Colonic mucosa (tissue), 4 donors: ENCODE data around the gene QSER1. TPM values are rescaled to one million over a fixed set of nuclear protein-coding genes. Genes with fewer than 3 reads are reported as not detected.
"Not testable (repeated sequence)": the region's sequence is repeated elsewhere in the genome, so short reads cannot be mapped to it uniquely, and the experiment has no call there.

Source experiments
- DNase-seq: peaks from one replicate; pipeline ENCODE4 v3.0.0-alpha.2; 2020
- H3K27ac ChIP-seq: fragments of 200-600 bp; one replicate; pipeline ENCODE4 v1.8.0; 2021
- H3K27me3 ChIP-seq: fragments of 200-600 bp; one replicate; pipeline ENCODE4 v1.8.0; 2021
- H3K36me3 ChIP-seq: fragments of 200-600 bp; one replicate; pipeline ENCODE4 v1.8.0; 2021
- H3K4me1 ChIP-seq: fragments of 200-600 bp; one replicate; pipeline ENCODE4 v1.8.0; 2021; ENCODE audit warnings: mild to moderate bottlenecking
- H3K4me3 ChIP-seq: fragments of 200-600 bp; one replicate; pipeline ENCODE4 v1.8.0; 2021
- H3K9ac ChIP-seq, 2 donors: one replicate each; pipeline ENCODE4 v1.7.0; 2013; ENCODE audit warnings: control low read depth in 2 of 2, low read depth in 2 of 2, low read length in 2 of 2
- H3K9me3 ChIP-seq: fragments of 200-600 bp; one replicate; pipeline ENCODE4 v1.8.0; 2021
- intact Hi-C: fragments of 100-400 bp; cut with DNase I; formaldehyde crosslinking; loops from one replicate; pipeline ENCODE4 v1.14.1; 2022
- total RNA-seq, 2 donors: library from RNA; stranded (reverse); fragmentation: NEBNext Ultra II Directional in 1 of 2; extraction: Animal tissue kit (Norgen Biotek cat#: 25700) in 1 of 2; gene quantifications; one replicate each; pipeline ENCODE4 v1.2.1, GENCODE V29; 2021
- TF ChIP-seq, protein P1 (sequence below): fragments of 200-600 bp; IDR thresholded peaks from one replicate; pipeline ENCODE4 v1.8.0; 2022; ENCODE audit warnings: antibody characterized with exemption, mild to moderate bottlenecking
- donor health status: healthy.
- donor health status: DM: no; HTN: no; CAD: no.
- donor health status: DM: no; HTN: no; CAD: no.

QSER1 gene
- total RNA-seq, 2 donors from 2014 or later, result 25.3 to 25.9 TPM

DNA sequence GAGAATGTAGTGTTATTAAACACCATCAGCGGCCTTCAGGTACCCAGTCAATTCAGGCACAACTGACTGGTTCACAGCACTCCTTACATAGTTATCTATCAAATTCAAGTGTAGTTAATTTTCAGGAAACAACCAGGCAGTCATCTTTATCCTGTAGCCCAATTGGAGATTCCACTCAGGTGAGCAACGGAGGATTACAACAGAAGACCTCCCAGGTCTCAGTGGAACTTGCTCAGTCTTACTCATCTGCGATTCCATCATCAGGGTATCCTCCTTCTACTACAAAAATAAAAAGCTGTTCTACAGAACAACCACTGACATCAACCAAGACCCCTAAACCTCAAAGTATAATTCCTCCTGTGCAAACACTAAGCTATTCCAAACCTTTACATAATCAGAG is 39.6 kb downstream of the QSER1 start:
- TF ChIP-seq, protein P1, sequence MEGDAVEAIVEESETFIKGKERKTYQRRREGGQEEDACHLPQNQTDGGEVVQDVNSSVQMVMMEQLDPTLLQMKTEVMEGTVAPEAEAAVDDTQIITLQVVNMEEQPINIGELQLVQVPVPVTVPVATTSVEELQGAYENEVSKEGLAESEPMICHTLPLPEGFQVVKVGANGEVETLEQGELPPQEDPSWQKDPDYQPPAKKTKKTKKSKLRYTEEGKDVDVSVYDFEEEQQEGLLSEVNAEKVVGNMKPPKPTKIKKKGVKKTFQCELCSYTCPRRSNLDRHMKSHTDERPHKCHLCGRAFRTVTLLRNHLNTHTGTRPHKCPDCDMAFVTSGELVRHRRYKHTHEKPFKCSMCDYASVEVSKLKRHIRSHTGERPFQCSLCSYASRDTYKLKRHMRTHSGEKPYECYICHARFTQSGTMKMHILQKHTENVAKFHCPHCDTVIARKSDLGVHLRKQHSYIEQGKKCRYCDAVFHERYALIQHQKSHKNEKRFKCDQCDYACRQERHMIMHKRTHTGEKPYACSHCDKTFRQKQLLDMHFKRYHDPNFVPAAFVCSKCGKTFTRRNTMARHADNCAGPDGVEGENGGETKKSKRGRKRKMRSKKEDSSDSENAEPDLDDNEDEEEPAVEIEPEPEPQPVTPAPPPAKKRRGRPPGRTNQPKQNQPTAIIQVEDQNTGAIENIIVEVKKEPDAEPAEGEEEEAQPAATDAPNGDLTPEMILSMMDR, result no peak
- intact Hi-C loops, result no loop called here
- Histone ChIP-seq H3K9ac (no peak overlapping the region), H3K27ac (no peak overlapping the region), H3K36me3 (peaks cover 6% of the 10 kb centered on the region), H3K4me1 (no peaks in the 10 kb centered on the region), H3K4me3 (no peak overlapping the region), H3K27me3 (no peaks in the 10 kb centered on the region), H3K9me3 (no peaks in the 10 kb centered on the region)
- no peak for DNase-seq

DNA sequence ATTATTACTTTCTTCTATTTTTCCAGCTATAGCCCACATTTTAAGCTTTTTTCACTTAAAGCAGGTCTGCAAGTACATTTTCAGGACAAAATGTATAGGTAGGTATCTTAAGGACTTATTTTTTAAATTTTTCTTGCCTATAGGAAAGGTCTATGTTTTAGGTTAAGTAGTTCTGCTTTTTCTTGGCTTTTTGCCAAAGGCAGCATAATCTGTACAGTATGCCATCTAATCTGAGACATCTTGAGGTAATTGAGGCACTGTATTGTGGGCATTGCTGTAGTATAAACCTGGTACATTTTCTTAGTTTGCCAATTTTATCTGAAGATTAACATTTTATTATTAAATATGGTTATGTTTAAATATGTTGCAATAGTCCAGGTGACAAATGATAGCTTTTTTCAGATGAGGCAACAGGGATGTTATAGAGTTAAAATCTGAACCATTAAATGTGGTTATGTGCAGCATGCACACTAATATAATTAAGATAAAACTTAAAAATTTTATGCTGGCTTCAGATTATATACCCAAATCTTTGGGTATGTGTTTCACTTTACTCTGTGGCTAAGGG is 42.9 kb downstream of the QSER1 start:
- TF ChIP-seq, protein P1, result no peak
- H3K27ac ChIP-seq, result no peak overlapping the region
- no peak for DNase-seq
- no peak overlapping the region for H3K4me3 ChIP-seq
- H3K9me3 ChIP-seq, result no peaks in the 10 kb centered on the region
- H3K9ac ChIP-seq, result no peak overlapping the region
- no peaks in the 10 kb centered on the region for H3K27me3 ChIP-seq
- H3K4me1 ChIP-seq, result no peaks in the 10 kb centered on the region
- intact Hi-C loops, result no loop called here
- H3K36me3 ChIP-seq, result peaks cover 6% of the 10 kb centered on the region

DNA sequence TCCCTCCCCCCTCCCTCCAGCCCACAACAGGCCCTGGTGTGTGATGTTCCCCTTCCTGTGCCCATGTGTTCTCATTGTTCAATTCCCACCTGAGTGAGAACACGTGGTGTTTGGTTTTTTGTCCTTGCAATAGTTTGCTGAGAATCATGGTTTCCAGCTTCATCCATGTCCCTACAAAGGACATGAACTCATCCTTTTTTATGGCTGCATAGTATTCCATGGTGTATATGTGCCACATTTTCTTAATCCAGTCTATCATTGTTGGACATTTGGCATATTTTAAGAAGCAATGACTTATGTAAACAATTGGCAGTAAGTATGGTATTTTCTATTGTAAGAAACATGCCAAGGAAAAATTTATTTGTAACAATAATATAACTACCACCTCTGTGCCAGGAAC is 43.6 kb downstream of the QSER1 start:
- H3K36me3 ChIP-seq, intact Hi-C loops: not testable (repeated sequence)

DNA sequence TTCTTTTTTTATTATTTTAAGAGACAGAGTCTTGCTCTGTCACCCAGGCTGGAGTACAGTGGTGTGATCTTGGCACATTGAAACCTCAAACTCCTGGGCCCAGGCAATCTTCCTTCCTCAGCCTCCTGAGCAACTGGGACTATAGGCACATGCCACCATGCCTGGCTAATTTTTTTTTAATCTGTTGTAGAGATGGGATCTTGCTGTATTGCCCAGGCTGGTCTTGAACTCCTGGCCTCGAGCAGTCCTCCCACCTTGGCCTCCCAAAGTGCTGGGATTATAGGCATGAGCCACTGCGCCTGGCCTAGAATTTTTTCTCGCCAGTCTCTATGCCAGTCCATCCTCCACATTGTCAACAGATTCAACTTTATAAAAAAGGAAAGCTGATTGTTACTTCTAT is 44.7 kb downstream of the QSER1 start:
- H3K4me1 ChIP-seq, H3K36me3 ChIP-seq, H3K9ac ChIP-seq, DNase-seq, H3K4me3 ChIP-seq, H3K27me3 ChIP-seq, intact Hi-C loops, H3K9me3 ChIP-seq, H3K27ac ChIP-seq: not testable (repeated sequence)

More for the DNA sequence above, 43.6 kb downstream of the QSER1 start:
- H3K27ac ChIP-seq, DNase-seq, H3K9ac ChIP-seq, H3K27me3 ChIP-seq, H3K9me3 ChIP-seq, H3K4me3 ChIP-seq, H3K4me1 ChIP-seq: not testable (repeated sequence)

DNA sequence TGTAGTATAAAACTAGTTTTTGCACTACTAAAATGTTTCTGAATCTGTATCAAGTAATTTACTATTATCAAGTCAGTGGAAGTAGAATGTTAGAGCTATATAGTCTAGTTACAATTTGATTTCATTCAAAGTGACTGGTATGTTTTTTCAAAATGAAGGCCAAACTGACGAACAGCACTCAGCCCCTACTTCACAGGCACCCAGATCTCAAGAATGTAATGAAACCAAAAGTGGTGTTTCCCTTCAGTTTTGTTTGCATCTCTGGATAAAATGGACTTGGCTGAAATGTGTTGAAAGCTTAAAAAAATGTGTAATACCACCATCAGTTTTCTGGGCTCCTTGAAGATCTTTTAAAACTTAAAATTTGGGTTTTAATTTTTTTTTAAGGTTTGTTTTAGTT is 46.4 kb downstream of the QSER1 start:
- intact Hi-C loops, result no loop called here
- Histone ChIP-seq H3K9me3 (no peaks in the 10 kb centered on the region), H3K27me3 (no peaks in the 10 kb centered on the region), H3K9ac (no peak overlapping the region), H3K36me3 (no peaks in the 10 kb centered on the region), H3K4me1 (no peaks in the 10 kb centered on the region), H3K4me3 (no peak overlapping the region), H3K27ac (no peak overlapping the region)
- no peak for DNase-seq
- TF ChIP-seq, protein P1, result no peak

DNA sequence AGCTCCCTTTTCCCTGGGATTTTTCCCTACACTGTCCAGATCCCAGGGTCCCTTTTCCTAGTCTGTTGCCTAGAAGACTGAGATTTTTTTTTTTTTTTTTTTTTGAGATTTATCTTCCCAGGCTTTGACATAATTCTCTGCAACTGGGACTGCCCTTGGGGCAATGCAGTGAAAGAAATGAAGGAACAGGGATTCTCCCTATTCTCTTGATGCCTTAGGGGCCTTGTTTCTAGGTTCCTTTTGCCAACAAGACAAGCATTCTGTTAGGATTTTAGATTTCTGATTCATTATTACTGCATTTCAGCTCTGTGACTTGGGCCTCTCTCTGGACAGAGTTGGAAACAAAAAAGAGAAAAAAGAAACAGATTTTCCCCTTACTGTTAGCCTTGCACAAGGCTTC is 47.3 kb downstream of the QSER1 start:
- TF ChIP-seq, protein P1, result no peak
- no peaks in the 10 kb centered on the region for H3K4me1 ChIP-seq
- no peak overlapping the region for H3K4me3 ChIP-seq
- intact Hi-C loops, result no loop called here
- H3K27me3 ChIP-seq, result no peaks in the 10 kb centered on the region
- DNase-seq, result no peak
- no peaks in the 10 kb centered on the region for H3K9me3 ChIP-seq
- H3K9ac ChIP-seq, result no peak overlapping the region
- H3K27ac ChIP-seq, result no peak overlapping the region
- H3K36me3 ChIP-seq, result no peaks in the 10 kb centered on the region
